ENCODE data around the gene FRMD7.

- TF ChIP-seq CTCF (IDR thresholded peaks at IDR 0.05) (no peak), POLR2A (IDR thresholded peaks at IDR 0.05) (no peak)
Measured at GRCh38 chrX:132077912-132078311, 49.9 kb downstream of the FRMD7 start.
